SK-N-MC (cell line): ENCODE data around the gene RANGAP1.

Experiments used
- EZH2 ChIP-seq: fragments of 200-600 bp; sonication (generic); IDR thresholded peaks from one replicate; pipeline ENCODE4 v1.6.1; 2017; ENCODE audit warnings: antibody characterized with exemption
- POLR2AphosphoS5 ChIP-seq: IDR thresholded peaks from 2 replicates; pipeline ENCODE4 v1.6.1; 2012; ENCODE audit warnings: mild to moderate bottlenecking, low read depth, low read length, borderline replicate concordance

DNA sequence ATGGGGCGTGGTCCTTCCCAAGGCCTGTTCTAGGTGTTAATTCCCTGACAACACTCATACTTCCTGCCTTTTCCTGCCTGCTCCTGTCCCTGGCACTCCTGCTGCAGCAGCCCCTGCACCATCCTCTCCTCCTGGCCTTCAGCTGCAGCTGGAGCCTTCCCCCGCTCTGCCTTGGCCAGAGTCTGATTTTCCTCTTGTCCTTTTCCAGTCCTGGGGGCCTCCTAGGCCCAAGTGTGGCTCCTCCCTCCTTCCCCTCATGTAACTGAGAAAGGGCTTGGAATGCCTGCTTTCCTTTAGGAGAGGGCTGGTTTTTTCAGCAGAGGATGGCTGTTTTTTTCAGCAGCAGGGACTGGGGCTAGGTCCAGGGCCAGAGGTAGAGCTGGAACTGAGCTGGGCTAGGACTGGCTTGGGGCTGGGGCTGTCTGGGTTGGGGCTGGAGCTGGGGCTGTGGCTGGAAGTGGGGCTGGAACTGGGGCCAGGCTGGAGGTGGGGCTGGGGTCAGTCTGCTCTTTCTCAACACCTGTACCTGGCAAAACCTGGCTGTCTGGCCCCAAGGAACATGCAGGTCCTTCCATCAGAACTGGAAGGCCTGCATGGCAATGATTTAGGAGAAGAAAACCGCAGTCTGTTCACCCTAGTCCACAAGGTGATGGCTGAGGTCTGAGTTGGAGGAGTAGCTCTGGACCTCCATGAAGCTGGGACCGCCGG, 39.0 kb upstream of the RANGAP1 start:
- TF ChIP-seq POLR2AphosphoS5 (no peak), EZH2 (no peak)
